HG03060 (cell line): ENCODE measurements around the gene FBXW10B.
"Not testable (repeated sequence)": the region's sequence is repeated elsewhere in the genome, so short reads cannot be mapped to it uniquely, and the experiment has no call there.

Experiments
- ATAC-seq: cut with Tn5 transposase; IDR thresholded peaks from one replicate; pipeline ENCODE4 v1.9.1; 2021; ENCODE audit warnings: low read depth, moderate number of reproducible peaks; ENCODE audit not compliant: unreplicated experiment

The FBXW10B gene

GRCh38 chr17:15642505-15643251, 23.2 kb upstream of the FBXW10B start:
- ATAC-seq = not testable (repeated sequence)

GRCh38 chr17:15642014-15642413, 22.5 kb upstream of the FBXW10B start:
- not testable (repeated sequence) for ATAC-seq

GRCh38 chr17:15630930-15631453, 11.5 kb upstream of the FBXW10B start:
- ATAC-seq = not testable (repeated sequence)

- not testable (repeated sequence) for ATAC-seq
Measured at GRCh38 chr17:15629991-15630390, 10.5 kb upstream of the FBXW10B start.

GRCh38 chr17:15623661-15624209, 4.2 kb upstream of the FBXW10B start:
- ATAC-seq = not testable (repeated sequence)

GRCh38 chr17:15623255-15623654, 3.8 kb upstream of the FBXW10B start:
- ATAC-seq = not testable (repeated sequence)

- not testable (repeated sequence) for ATAC-seq
Measured at GRCh38 chr17:15622124-15622523, 2.6 kb upstream of the FBXW10B start.

GRCh38 chr17:15616828-15617227, 2.7 kb downstream of the FBXW10B start:
- not testable (repeated sequence) for ATAC-seq

- not testable (repeated sequence) for ATAC-seq
Measured at GRCh38 chr17:15615850-15616249, 3.7 kb downstream of the FBXW10B start.

- not testable (repeated sequence) for ATAC-seq
Measured at GRCh38 chr17:15613111-15613510, 6.4 kb downstream of the FBXW10B start.

GRCh38 chr17:15592960-15593359, 26.5 kb downstream of the FBXW10B start:
- ATAC-seq = not testable (repeated sequence)

GRCh38 chr17:15591986-15592385, 27.5 kb downstream of the FBXW10B start:
- ATAC-seq = not testable (repeated sequence)

GRCh38 chr17:15590844-15591243, 28.7 kb downstream of the FBXW10B start:
- not testable (repeated sequence) for ATAC-seq

- not testable (repeated sequence) for ATAC-seq
Measured at GRCh38 chr17:15589544-15590536, 29.7 kb downstream of the FBXW10B start.

- not testable (repeated sequence) for ATAC-seq
Measured at GRCh38 chr17:15588017-15588416, 31.5 kb downstream of the FBXW10B start.

- not testable (repeated sequence) for ATAC-seq
Measured at GRCh38 chr17:15583313-15583712, 36.2 kb downstream of the FBXW10B start.

GRCh38 chr17:15581462-15581861, 38.0 kb downstream of the FBXW10B start:
- not testable (repeated sequence) for ATAC-seq

GRCh38 chr17:15576848-15577247, 42.7 kb downstream of the FBXW10B start:
- ATAC-seq = not testable (repeated sequence)

- not testable (repeated sequence) for ATAC-seq
Measured at GRCh38 chr17:15574660-15575059, 44.8 kb downstream of the FBXW10B start.

GRCh38 chr17:15573870-15574269, 45.6 kb downstream of the FBXW10B start:
- ATAC-seq = not testable (repeated sequence)
